PC-9 (cell line): ENCODE measurements around the gene TP53RK.

Experiments used
- CTCF ChIP-seq: fragments of 200-600 bp; sonication (generic); conservative IDR thresholded peaks from 2 replicates; pipeline ENCODE4 v1.6.1; 2017; ENCODE audit warnings: mixed run types, antibody characterized with exemption, mild to moderate bottlenecking, moderate library complexity
- EZH2 ChIP-seq: fragments of 200-600 bp; sonication (generic); IDR thresholded peaks from 2 replicates; pipeline ENCODE4 v1.8.0; 2017; ENCODE audit warnings: antibody characterized with exemption, low read depth

- no peak for TF ChIP-seq CTCF
- TF ChIP-seq EZH2: no peak
Observed at GRCh38 chr20:46689754-46690085, 476 bp upstream of the TP53RK start.
